ENCODE results near the gene NUDT5.

DNA sequence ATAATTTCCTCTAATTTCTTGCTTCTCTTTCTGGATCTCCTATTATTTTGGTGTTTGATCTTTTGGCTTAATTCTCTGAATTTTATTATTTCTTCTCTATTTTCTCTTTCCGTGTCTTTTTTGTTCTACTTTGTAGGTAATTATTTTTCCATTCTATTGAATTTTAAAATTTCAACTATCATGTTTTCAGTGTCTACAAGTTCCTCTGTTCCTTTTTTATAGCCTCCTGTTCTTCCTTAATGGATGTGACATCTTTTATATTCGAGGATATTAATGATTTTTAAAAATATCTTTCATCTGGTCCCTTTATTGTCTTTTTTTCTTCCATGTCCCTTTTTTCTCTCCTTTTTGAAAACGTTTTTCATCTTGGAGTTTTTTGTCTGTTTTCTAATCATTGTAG, 11.4 kb upstream of the NUDT5 start:
- no peak for TF ChIP-seq CTCF (IDR thresholded peaks at IDR 0.05; ENCODE audit: low read depth, low read length)
- no peak for TF ChIP-seq EZH2phosphoT487 (IDR thresholded peaks at IDR 0.05; ENCODE audit: low read depth)

All from OCI-LY3 (cell line).